ENCODE measurements around the gene ASPDH.

The ASPDH gene

GRCh38 chr19:50514346-50515167, 844 bp upstream of the ASPDH start:
- no peaks in the 10 kb centered on the region for H3K27me3 ChIP-seq (ENCODE audit: control insufficient read depth, insufficient read depth, low read length)
- H3K36me3 ChIP-seq (ENCODE audit: control insufficient read depth, insufficient read depth, low read length): no peaks in the 10 kb centered on the region; the same call in 1 of the 2 replicates
- no peaks in the 10 kb centered on the region for H3K4me1 ChIP-seq (ENCODE audit: control insufficient read depth, insufficient read depth, low read length)
- H3K9me3 ChIP-seq (ENCODE audit: control insufficient read depth, insufficient read depth, low read length): peaks cover 9% of the 10 kb centered on the region
- no peak overlapping the region for H3K4me3 ChIP-seq (ENCODE audit: low read length)
- no peak for DNase-seq (ENCODE audit: low read depth, low spot score)
- H3K27ac ChIP-seq (ENCODE audit: low read length): no peak overlapping the region
- no CpG with 5 or more reads among the region's 38 CpGs for WGBS (ENCODE audit: insufficient coverage, insufficient read length)

DNA sequence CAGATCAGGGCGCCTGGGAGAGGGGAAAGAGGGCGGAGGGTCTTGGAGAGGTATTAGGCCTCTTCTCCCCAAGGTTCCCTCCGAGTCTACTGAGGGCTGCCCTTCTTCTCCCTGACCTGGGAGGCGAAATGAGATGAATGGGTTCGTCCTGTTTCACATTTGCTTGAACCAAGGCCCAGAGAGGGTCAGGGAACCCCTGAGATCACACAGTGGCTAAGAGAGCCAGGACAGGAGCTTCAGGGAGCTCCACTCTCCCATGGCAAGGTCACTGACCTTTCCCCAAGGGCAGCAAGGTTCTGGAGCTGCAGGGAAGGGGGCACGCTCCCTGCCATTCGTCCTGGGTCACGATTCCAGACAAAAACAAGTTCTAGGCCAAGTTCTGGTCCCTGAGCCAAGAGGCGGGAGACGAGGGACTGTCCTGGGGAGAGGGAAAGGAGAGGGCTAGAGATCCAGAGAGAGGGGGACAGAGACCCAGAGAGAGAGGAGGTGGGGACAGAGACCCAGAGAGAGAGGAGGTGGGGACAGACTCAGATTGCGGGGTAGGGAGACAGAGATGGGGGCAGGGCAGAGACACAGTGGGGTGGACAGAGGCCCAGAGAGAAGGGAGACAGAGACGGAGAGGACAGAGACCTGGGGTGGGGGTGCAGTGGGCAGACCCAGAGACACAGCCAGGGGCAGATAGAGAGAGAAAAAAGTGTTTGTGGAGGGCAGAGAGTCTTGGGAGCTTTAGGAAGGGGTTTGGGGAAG, 541 bp downstream of the ASPDH start:
- WGBS (ENCODE audit: insufficient coverage, insufficient read length): no CpG with 5 or more reads among the region's 12 CpGs
- DNase-seq (ENCODE audit: low read depth, low spot score): no peak
- Histone ChIP-seq H3K4me3 (ENCODE audit: low read length) (no peak overlapping the region), H3K27me3 (ENCODE audit: control insufficient read depth, insufficient read depth, low read length) (no peaks in the 10 kb centered on the region), H3K27ac (ENCODE audit: low read length) (no peak overlapping the region), H3K9me3 (ENCODE audit: control insufficient read depth, insufficient read depth, low read length) (peaks cover 6% of the 10 kb centered on the region; the same call in 1 of the 2 replicates), H3K36me3 (ENCODE audit: control insufficient read depth, insufficient read depth, low read length) (no peaks in the 10 kb centered on the region; the same call in 1 of the 2 replicates), H3K4me1 (ENCODE audit: control insufficient read depth, insufficient read depth, low read length) (no peaks in the 10 kb centered on the region)

- Histone ChIP-seq H3K4me3 (ENCODE audit: low read length) (no peak overlapping the region), H3K36me3 (ENCODE audit: control insufficient read depth, insufficient read depth, low read length) (no peaks in the 10 kb centered on the region; the same call in 1 of the 2 replicates), H3K4me1 (ENCODE audit: control insufficient read depth, insufficient read depth, low read length) (no peaks in the 10 kb centered on the region), H3K9me3 (ENCODE audit: control insufficient read depth, insufficient read depth, low read length) (peaks cover 6% of the 10 kb centered on the region; the same call in 1 of the 2 replicates), H3K27ac (ENCODE audit: low read length) (no peak overlapping the region), H3K27me3 (ENCODE audit: control insufficient read depth, insufficient read depth, low read length) (no peaks in the 10 kb centered on the region)
- DNase-seq (ENCODE audit: low read depth, low spot score): no peak
- no CpG with 5 or more reads among the region's 36 CpGs for WGBS (ENCODE audit: insufficient coverage, insufficient read length)
These were observed 1.4 kb downstream of the ASPDH start for GRCh38 chr19:50512112-50512998.

- no CpG with 5 or more reads among the region's 69 CpGs for WGBS (ENCODE audit: insufficient coverage, insufficient read length)
- Histone ChIP-seq H3K4me3 (ENCODE audit: low read length) (peak within 1 kb of the TSS; percentile 16; the same call in 1 of the 2 replicates), H3K4me1 (ENCODE audit: control insufficient read depth, insufficient read depth, low read length) (no peaks in the 10 kb centered on the region), H3K36me3 (ENCODE audit: control insufficient read depth, insufficient read depth, low read length) (no peaks in the 10 kb centered on the region; the same call in 1 of the 2 replicates), H3K27ac (ENCODE audit: low read length) (no peak within 1 kb of the TSS), H3K9me3 (ENCODE audit: control insufficient read depth, insufficient read depth, low read length) (peaks cover 4% of the 10 kb centered on the region; the same call in 1 of the 2 replicates), H3K27me3 (ENCODE audit: control insufficient read depth, insufficient read depth, low read length) (no peaks in the 10 kb centered on the region)
- DNase-seq (ENCODE audit: low read depth, low spot score): peak; percentile 60
These were observed 2.5 kb downstream of the ASPDH start, which contains the start of gene JOSD2 for GRCh38 chr19:50511069-50511822. JOSD2 (minus strand) TSS chr19:50511191; CDS start chr19:50510431, 760 bp downstream.

- Histone ChIP-seq H3K4me3 (ENCODE audit: low read length) (peak overlapping the region; percentile 12; the same call in 1 of the 2 replicates), H3K27ac (ENCODE audit: low read length) (no peak overlapping the region), H3K4me1 (ENCODE audit: control insufficient read depth, insufficient read depth, low read length) (no peaks in the 10 kb centered on the region), H3K27me3 (ENCODE audit: control insufficient read depth, insufficient read depth, low read length) (no peaks in the 10 kb centered on the region), H3K36me3 (ENCODE audit: control insufficient read depth, insufficient read depth, low read length) (no peaks in the 10 kb centered on the region; the same call in 1 of the 2 replicates), H3K9me3 (ENCODE audit: control insufficient read depth, insufficient read depth, low read length) (peaks cover 4% of the 10 kb centered on the region; the same call in 1 of the 2 replicates)
- WGBS (ENCODE audit: insufficient coverage, insufficient read length): no CpG with 5 or more reads among the region's 10 CpGs
- DNase-seq (ENCODE audit: low read depth, low spot score): no peak
These were observed 3.0 kb downstream of the ASPDH start for GRCh38 chr19:50510700-50511068.

DNA sequence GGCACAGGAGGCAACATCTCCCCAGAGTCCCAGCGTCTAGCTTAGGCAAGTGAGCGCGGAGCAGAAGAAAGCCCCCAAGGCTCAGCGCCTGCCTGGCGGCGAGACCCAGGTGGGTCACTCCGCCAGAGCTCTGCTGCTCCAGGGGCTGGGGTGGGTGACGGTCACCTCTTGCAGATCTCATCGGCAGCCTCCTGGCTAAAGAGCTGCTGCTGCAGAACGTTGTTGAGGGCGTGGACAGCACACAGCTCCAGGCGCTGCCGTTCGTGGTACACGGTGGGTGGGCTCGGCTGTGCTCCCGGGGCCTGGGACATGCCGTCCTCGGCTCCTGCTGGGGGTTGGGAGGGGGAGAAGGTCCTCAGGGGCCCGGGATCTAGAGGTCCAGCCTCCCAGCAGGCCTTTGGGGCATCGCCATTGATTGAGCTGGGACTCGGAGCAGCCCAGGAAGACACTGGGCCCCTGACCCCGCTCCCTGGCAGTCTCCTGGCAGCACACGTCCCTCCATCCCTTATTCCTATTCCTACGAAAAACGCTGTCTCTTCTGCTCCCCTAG, 3.5 kb downstream of the ASPDH start:
- Histone ChIP-seq H3K4me1 (ENCODE audit: control insufficient read depth, insufficient read depth, low read length) (no peaks in the 10 kb centered on the region), H3K27me3 (ENCODE audit: control insufficient read depth, insufficient read depth, low read length) (no peaks in the 10 kb centered on the region), H3K36me3 (ENCODE audit: control insufficient read depth, insufficient read depth, low read length) (no peaks in the 10 kb centered on the region; the same call in 1 of the 2 replicates), H3K27ac (ENCODE audit: low read length) (no peak overlapping the region), H3K4me3 (ENCODE audit: low read length) (no peak overlapping the region), H3K9me3 (ENCODE audit: control insufficient read depth, insufficient read depth, low read length) (peaks cover 4% of the 10 kb centered on the region; the same call in 1 of the 2 replicates)
- no peak for DNase-seq (ENCODE audit: low read depth, low spot score)
- WGBS (ENCODE audit: insufficient coverage, insufficient read length): no CpG with 5 or more reads among the region's 26 CpGs

GRCh38 chr19:50509366-50509765, 4.3 kb downstream of the ASPDH start:
- Histone ChIP-seq H3K4me1 (ENCODE audit: control insufficient read depth, insufficient read depth, low read length) (no peaks in the 10 kb centered on the region), H3K27ac (ENCODE audit: low read length) (no peak overlapping the region), H3K27me3 (ENCODE audit: control insufficient read depth, insufficient read depth, low read length) (no peaks in the 10 kb centered on the region), H3K36me3 (ENCODE audit: control insufficient read depth, insufficient read depth, low read length) (no peaks in the 10 kb centered on the region; the same call in 1 of the 2 replicates), H3K4me3 (ENCODE audit: low read length) (no peak overlapping the region), H3K9me3 (ENCODE audit: control insufficient read depth, insufficient read depth, low read length) (peaks cover under 1% of the 10 kb centered on the region; the same call in 1 of the 2 replicates)
- DNase-seq (ENCODE audit: low read depth, low spot score): no peak
- no CpG with 5 or more reads among the region's 11 CpGs for WGBS (ENCODE audit: insufficient coverage, insufficient read length)

GRCh38 chr19:50508843-50509190, 4.9 kb downstream of the ASPDH start:
- Histone ChIP-seq H3K27ac (ENCODE audit: low read length) (no peak overlapping the region), H3K4me1 (ENCODE audit: control insufficient read depth, insufficient read depth, low read length) (no peaks in the 10 kb centered on the region), H3K36me3 (ENCODE audit: control insufficient read depth, insufficient read depth, low read length) (no peaks in the 10 kb centered on the region; the same call in 1 of the 2 replicates), H3K9me3 (ENCODE audit: control insufficient read depth, insufficient read depth, low read length) (no peaks in the 10 kb centered on the region; the same call in 1 of the 2 replicates), H3K27me3 (ENCODE audit: control insufficient read depth, insufficient read depth, low read length) (no peaks in the 10 kb centered on the region), H3K4me3 (ENCODE audit: low read length) (no peak overlapping the region)
- DNase-seq (ENCODE audit: low read depth, low spot score): no peak
- no CpG with 5 or more reads among the region's 3 CpGs for WGBS (ENCODE audit: insufficient coverage, insufficient read length)

GRCh38 chr19:50507376-50507775, 6.3 kb downstream of the ASPDH start:
- no peak for DNase-seq (ENCODE audit: low read depth, low spot score)
- Histone ChIP-seq H3K27ac (ENCODE audit: low read length) (no peak overlapping the region), H3K27me3 (ENCODE audit: control insufficient read depth, insufficient read depth, low read length) (no peaks in the 10 kb centered on the region), H3K36me3 (ENCODE audit: control insufficient read depth, insufficient read depth, low read length) (no peaks in the 10 kb centered on the region), H3K4me1 (ENCODE audit: control insufficient read depth, insufficient read depth, low read length) (no peaks in the 10 kb centered on the region), H3K4me3 (ENCODE audit: low read length) (no peak overlapping the region), H3K9me3 (ENCODE audit: control insufficient read depth, insufficient read depth, low read length) (no peaks in the 10 kb centered on the region; the same call in 1 of the 2 replicates)
- no CpG with 5 or more reads among the region's 8 CpGs for WGBS (ENCODE audit: insufficient coverage, insufficient read length)
